Measurements from ENCODE around the gene ZNF101. TPM values are rescaled to one million over a fixed set of nuclear protein-coding genes. Genes with fewer than 3 reads are reported as not detected.

ZNF101 gene
- total and polyA plus RNA-seq, 2 donors (not counting 1 experiment from before 2014, with no cell fraction given): 15.2 to 74.3 TPM

GRCh38 chr19:19628501-19629134 lies 40.0 kb upstream of the ZNF101 start:
- peaks cover 0 to 2% (median 0%) of the 10 kb centered on the region in 3 donors for H3K9me3 ChIP-seq (ENCODE audit: control extremely low read depth in 1 of 3, control insufficient read depth in 2 of 3, insufficient read depth in 1 of 3, low read length in 2 of 3)
- CTCF ChIA-PET: interaction anchor here (0.8 to 1.3 kb wide), 5 partner anchors 9 to 331 kb away, joined by 4 to 8 read pairs (median 5); partner anchors contain the start of gene ATP13A1
- no peaks in the 10 kb centered on the region for H3K27me3 Mint-ChIP-seq
- no peaks in the 10 kb centered on the region for H3K27me3 ChIP-seq (replicated peaks in 1 of 4; ENCODE audit: control extremely low read depth in 1 of 4, control insufficient read depth in 3 of 4, insufficient read depth in 4 of 4, low read length in 3 of 4)
- H3K9ac ChIP-seq (ENCODE audit: low read length): peak overlapping the region; percentile 77
- ATAC-seq (ENCODE audit: low read depth) (peak; percentile 23), DNase-seq (no peak)
- no peaks in the 10 kb centered on the region for H3K9me3 Mint-ChIP-seq (ENCODE audit: insufficient read depth)
- H3K4me3 Mint-ChIP-seq: peak overlapping the region; percentile 92
- peaks cover 7 to 15% of the 10 kb centered on the region in 2 donors for H3K4me1 ChIP-seq (ENCODE audit: control insufficient read depth in 2 of 2, insufficient read depth in 2 of 2, low read length in 2 of 2)
- peaks cover 2% of the 10 kb centered on the region for H4K20me1 ChIP-seq (ENCODE audit: control insufficient read depth, insufficient read depth, low read length, poor library complexity, severe bottlenecking)
- H3K4me1 Mint-ChIP-seq: peaks cover 20% of the 10 kb centered on the region
- H3K27ac Mint-ChIP-seq: peak overlapping the region; percentile 90
- 13% methylated on average over 48 of the region's 51 CpGs for WGBS (ENCODE audit: insufficient coverage)
- POLR2A ChIA-PET: interaction anchor here (0.5 to 1.4 kb wide), 10 partner anchors 10 to 220 kb away, joined by 3 to 8 read pairs (median 5); partner anchors contain the start of genes ATP13A1, NDUFA13, PBX4 and TSSK6
- peak overlapping the region; percentile 98 for H3K4me2 ChIP-seq (replicated peaks; ENCODE audit: low read depth, low read length, poor library complexity, severe bottlenecking)
- H2AFZ ChIP-seq (ENCODE audit: insufficient read depth, low read depth, low read length, poor library complexity, severe bottlenecking): peak overlapping the region; percentile 76
- H3K27ac ChIP-seq (ENCODE audit: low read length in 2 of 2): peak overlapping the region; percentile 47 to 71
- no peaks in the 10 kb centered on the region for H3K79me2 ChIP-seq (ENCODE audit: control insufficient read depth, insufficient read depth, low read length)
- peaks cover 0 to 28% of the 10 kb centered on the region in 2 experiments for H3K36me3 ChIP-seq (replicated peaks in 1 of 2; ENCODE audit: control extremely low read depth in 1 of 2, control insufficient read depth in 1 of 2, extremely low read depth in 1 of 2, insufficient read depth in 2 of 2, low read length in 1 of 2)
- peak overlapping the region in 4 of 5 experiments; percentile 60 to 79 (median 70) for H3K4me3 ChIP-seq (ENCODE audit: control extremely low read depth in 1 of 5, extremely low read depth in 1 of 5, insufficient read depth in 1 of 5, low read depth in 2 of 5, low read length in 4 of 5)
- intact Hi-C loops (cut with micrococcal nuclease): loop anchor here (1.0 kb wide), 3 partner anchors 10 to 40 kb away; partner anchors contain the start of genes GMIP, PBX4 and ZNF101
- no peak for TF ChIP-seq EZH2 (IDR thresholded peaks at IDR 0.05; ENCODE audit: borderline replicate concordance, insufficient read depth, low read depth, low read length, poor library complexity, severe bottlenecking)
- TF ChIP-seq, protein P1, sequence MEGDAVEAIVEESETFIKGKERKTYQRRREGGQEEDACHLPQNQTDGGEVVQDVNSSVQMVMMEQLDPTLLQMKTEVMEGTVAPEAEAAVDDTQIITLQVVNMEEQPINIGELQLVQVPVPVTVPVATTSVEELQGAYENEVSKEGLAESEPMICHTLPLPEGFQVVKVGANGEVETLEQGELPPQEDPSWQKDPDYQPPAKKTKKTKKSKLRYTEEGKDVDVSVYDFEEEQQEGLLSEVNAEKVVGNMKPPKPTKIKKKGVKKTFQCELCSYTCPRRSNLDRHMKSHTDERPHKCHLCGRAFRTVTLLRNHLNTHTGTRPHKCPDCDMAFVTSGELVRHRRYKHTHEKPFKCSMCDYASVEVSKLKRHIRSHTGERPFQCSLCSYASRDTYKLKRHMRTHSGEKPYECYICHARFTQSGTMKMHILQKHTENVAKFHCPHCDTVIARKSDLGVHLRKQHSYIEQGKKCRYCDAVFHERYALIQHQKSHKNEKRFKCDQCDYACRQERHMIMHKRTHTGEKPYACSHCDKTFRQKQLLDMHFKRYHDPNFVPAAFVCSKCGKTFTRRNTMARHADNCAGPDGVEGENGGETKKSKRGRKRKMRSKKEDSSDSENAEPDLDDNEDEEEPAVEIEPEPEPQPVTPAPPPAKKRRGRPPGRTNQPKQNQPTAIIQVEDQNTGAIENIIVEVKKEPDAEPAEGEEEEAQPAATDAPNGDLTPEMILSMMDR (IDR thresholded peaks at IDR 0.05): no peak

GRCh38 chr19:19630062-19630414 lies 38.6 kb upstream of the ZNF101 start:
- DNase-seq: no peak
- Histone ChIP-seq H3K79me2 (ENCODE audit: control insufficient read depth, insufficient read depth, low read length) (peaks cover 6% of the 10 kb centered on the region), H3K9ac (ENCODE audit: low read length) (no peak overlapping the region), H4K20me1 (ENCODE audit: control insufficient read depth, insufficient read depth, low read length, poor library complexity, severe bottlenecking) (peaks cover 16% of the 10 kb centered on the region), H3K36me3 (replicated peaks in 1 of 2; ENCODE audit: control extremely low read depth in 1 of 2, control insufficient read depth in 1 of 2, extremely low read depth in 1 of 2, insufficient read depth in 2 of 2, low read length in 1 of 2) (peaks cover 0 to 42% of the 10 kb centered on the region in 2 experiments), H3K4me1 (ENCODE audit: control insufficient read depth in 2 of 2, insufficient read depth in 2 of 2, low read length in 2 of 2) (peaks cover 7 to 19% of the 10 kb centered on the region in 2 donors), H3K4me2 (replicated peaks; ENCODE audit: low read depth, low read length, poor library complexity, severe bottlenecking) (no peak overlapping the region), H2AFZ (ENCODE audit: insufficient read depth, low read depth, low read length, poor library complexity, severe bottlenecking) (no peak overlapping the region), H3K27ac (ENCODE audit: low read length in 2 of 2) (peak overlapping the region in 1 of 2 donors; percentile 19), H3K4me3 (ENCODE audit: control extremely low read depth in 1 of 5, extremely low read depth in 1 of 5, insufficient read depth in 1 of 5, low read depth in 2 of 5, low read length in 4 of 5) (no peak overlapping the region), H3K27me3 (replicated peaks in 1 of 4; ENCODE audit: control extremely low read depth in 1 of 4, control insufficient read depth in 3 of 4, insufficient read depth in 4 of 4, low read length in 3 of 4) (no peaks in the 10 kb centered on the region), H3K9me3 (ENCODE audit: control extremely low read depth in 1 of 3, control insufficient read depth in 2 of 3, insufficient read depth in 1 of 3, low read length in 2 of 3) (peaks cover 0 to 2% (median 0%) of the 10 kb centered on the region in 3 donors)
- POLR2A ChIA-PET: no interaction called here
- Mint-ChIP-seq H3K27ac (no peak overlapping the region), H3K4me3 (no peak overlapping the region), H3K4me1 (peaks cover 22% of the 10 kb centered on the region), H3K27me3 (no peaks in the 10 kb centered on the region), H3K9me3 (ENCODE audit: insufficient read depth) (no peaks in the 10 kb centered on the region)
- WGBS (ENCODE audit: insufficient coverage): 93% methylated on average over 10 of the region's 11 CpGs
- intact Hi-C loops (cut with micrococcal nuclease): no loop called here
- ATAC-seq (ENCODE audit: low read depth): no peak
- no peak for TF ChIP-seq EZH2 (IDR thresholded peaks at IDR 0.05; ENCODE audit: borderline replicate concordance, insufficient read depth, low read depth, low read length, poor library complexity, severe bottlenecking)
- TF ChIP-seq, protein P1 (IDR thresholded peaks at IDR 0.05): no peak
- CTCF ChIA-PET: no interaction called here

Measured in B cell (primary cell).